Activated naive CD8-positive, alpha-beta T cell treated with anti-CD3 and anti-CD28 coated beads, Interleukin-2, amount 10 ng/mL, durations not matched to agents 7 days and 5 days (primary cell): ENCODE results near the gene ARNT2. TPM values are rescaled to one million over a fixed set of nuclear protein-coding genes. Genes with fewer than 3 reads are reported as not detected.

Experiments
- ATAC-seq: fragments of 150-1000 bp; cut with Tn5 transposase; one replicate; pipeline ENCODE4 v1.10.0; 2021; ENCODE audit warnings: low read depth, moderate library complexity
- POLR2A ChIA-PET: fragments of 350-600 bp; sonication (Branson Sonifier 250); formaldehyde crosslinking; loops from one replicate; lab custom pipeline; 2021; ENCODE audit warnings: antibody characterized with exemption; lab: Charles Lee
- DNase-seq: peaks from one replicate; pipeline ENCODE4 v3.0.0; 2021
- H3K27ac Mint-ChIP-seq: one replicate; pipeline ENCODE4 v1.8.0; 2022; ENCODE audit warnings: mild to moderate bottlenecking, mixed read lengths
- H3K27me3 Mint-ChIP-seq: one replicate; pipeline ENCODE4 v1.8.0; 2022; ENCODE audit warnings: mild to moderate bottlenecking, moderate library complexity, mixed read lengths
- H3K36me3 Mint-ChIP-seq: one replicate; pipeline ENCODE4 v1.8.0; 2021; ENCODE audit warnings: mild to moderate bottlenecking, mixed read lengths
- H3K4me1 Mint-ChIP-seq: one replicate; pipeline ENCODE4 v1.8.0; 2021; ENCODE audit warnings: mixed read lengths
- H3K4me3 Mint-ChIP-seq: one replicate; pipeline ENCODE4 v1.8.0; 2022; ENCODE audit warnings: mild to moderate bottlenecking, moderate library complexity, mixed read lengths
- H3K9me3 Mint-ChIP-seq: one replicate; pipeline ENCODE4 v1.8.0; 2021; ENCODE audit warnings: mixed read lengths
- total RNA-seq, 2 experiments: library from RNA; stranded (reverse); gene quantifications; one replicate each; pipeline ENCODE4 v1.2.3, GENCODE V29; 2021

The ARNT2 gene
- total RNA-seq, 2 experiments from 2014 or later = not detected

DNA sequence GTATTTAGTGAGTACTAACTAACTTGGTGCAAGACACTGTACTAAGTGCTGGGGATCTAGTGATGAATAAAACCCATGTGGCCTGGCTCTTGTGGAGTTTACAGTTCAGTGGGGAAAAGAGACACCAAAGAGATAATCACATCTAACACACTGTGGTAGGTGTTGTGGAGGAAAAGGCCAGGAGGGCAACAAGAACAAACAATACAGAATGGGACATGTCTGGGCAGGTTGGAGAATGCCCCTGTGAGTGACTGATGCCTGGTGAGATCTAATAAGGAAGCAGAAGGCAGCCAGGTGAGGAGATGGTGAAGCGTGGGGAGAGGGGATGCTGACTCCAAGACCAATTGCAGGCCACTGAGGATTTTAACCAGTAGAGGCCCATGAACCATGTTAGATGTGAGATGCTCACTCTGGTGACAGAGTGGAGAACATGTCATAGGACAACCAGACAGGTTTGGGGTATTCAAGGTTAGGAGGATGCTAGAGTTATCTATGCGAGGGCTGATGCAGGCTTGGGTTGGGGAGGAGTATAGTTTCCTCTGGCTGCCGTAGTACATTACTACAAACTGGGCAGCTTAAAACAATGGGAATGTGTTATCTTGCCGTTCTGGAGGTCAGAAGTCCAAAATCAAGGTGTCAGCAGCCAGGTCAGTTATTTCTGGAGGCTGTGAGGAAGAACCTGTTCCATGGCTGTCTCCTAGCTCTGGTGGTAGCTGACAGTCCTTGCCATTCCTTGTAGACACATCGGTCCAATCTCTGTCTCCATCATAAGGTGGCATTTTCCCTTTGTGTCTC, 81.4 kb downstream of the ARNT2 start:
- POLR2A ChIA-PET = no interaction called here
- H3K4me3 Mint-ChIP-seq = no peak overlapping the region
- peaks cover 8% of the 10 kb centered on the region for H3K27me3 Mint-ChIP-seq
- no peaks in the 10 kb centered on the region for H3K9me3 Mint-ChIP-seq
- DNase-seq (no peak), ATAC-seq (no peak)
- H3K27ac Mint-ChIP-seq = no peak overlapping the region
- H3K4me1 Mint-ChIP-seq = no peaks in the 10 kb centered on the region
- H3K36me3 Mint-ChIP-seq = no peaks in the 10 kb centered on the region

- no peaks in the 10 kb centered on the region for H3K9me3 Mint-ChIP-seq
- no peak overlapping the region for H3K27ac Mint-ChIP-seq
- DNase-seq (no peak), ATAC-seq (no peak)
- POLR2A ChIA-PET = no interaction called here
- H3K4me3 Mint-ChIP-seq = no peak overlapping the region
- peaks cover 6% of the 10 kb centered on the region for H3K27me3 Mint-ChIP-seq
- H3K4me1 Mint-ChIP-seq = no peaks in the 10 kb centered on the region
- no peaks in the 10 kb centered on the region for H3K36me3 Mint-ChIP-seq
These were observed 83.7 kb downstream of the ARNT2 start for GRCh38 chr15:80487839-80488390.

DNA sequence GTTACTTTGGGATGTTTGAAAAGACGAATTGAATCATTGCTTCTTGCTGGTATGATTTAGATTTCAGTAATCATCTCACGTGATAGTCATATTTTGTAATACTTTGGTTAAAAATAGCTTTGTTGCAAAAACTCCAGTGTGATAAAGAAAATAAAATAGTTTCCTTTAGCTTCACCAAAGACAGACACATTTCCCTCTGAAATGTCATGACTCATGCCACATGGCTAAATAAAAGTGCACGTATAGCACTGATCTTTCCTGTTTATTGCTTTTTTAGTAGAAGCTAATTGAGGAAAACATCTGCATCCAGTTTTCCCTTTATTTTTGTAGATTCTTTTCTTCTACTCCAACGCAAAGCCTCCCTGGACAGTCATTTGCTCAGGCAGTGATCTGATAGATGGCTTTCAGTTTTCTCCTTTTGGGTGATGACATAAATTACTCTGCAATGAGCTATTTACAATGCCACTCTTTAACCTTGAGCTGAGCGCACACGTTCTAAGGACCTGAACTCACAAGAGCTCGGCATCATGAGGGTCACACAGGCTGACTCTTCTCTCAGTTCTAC, 84.9 kb downstream of the ARNT2 start:
- no peak overlapping the region for H3K4me3 Mint-ChIP-seq
- no peaks in the 10 kb centered on the region for H3K4me1 Mint-ChIP-seq
- H3K9me3 Mint-ChIP-seq = no peaks in the 10 kb centered on the region
- no peak for DNase-seq
- no peak for ATAC-seq
- POLR2A ChIA-PET = no interaction called here
- H3K27ac Mint-ChIP-seq = no peak overlapping the region
- H3K36me3 Mint-ChIP-seq = no peaks in the 10 kb centered on the region
- peaks cover 9% of the 10 kb centered on the region for H3K27me3 Mint-ChIP-seq

GRCh38 chr15:80490431-80490990, 86.3 kb downstream of the ARNT2 start:
- Mint-ChIP-seq H3K4me1 (no peaks in the 10 kb centered on the region), H3K36me3 (no peaks in the 10 kb centered on the region), H3K4me3 (no peak overlapping the region), H3K27ac (no peak overlapping the region), H3K9me3 (no peaks in the 10 kb centered on the region), H3K27me3 (peaks cover 9% of the 10 kb centered on the region)
- no peak for DNase-seq
- no peak for ATAC-seq
- POLR2A ChIA-PET = no interaction called here

GRCh38 chr15:80491163-80491847, 87.1 kb downstream of the ARNT2 start:
- H3K9me3 Mint-ChIP-seq = no peaks in the 10 kb centered on the region
- no peak for DNase-seq
- POLR2A ChIA-PET = no interaction called here
- H3K4me1 Mint-ChIP-seq = no peaks in the 10 kb centered on the region
- no peaks in the 10 kb centered on the region for H3K36me3 Mint-ChIP-seq
- H3K27me3 Mint-ChIP-seq = peaks cover 9% of the 10 kb centered on the region
- H3K27ac Mint-ChIP-seq = no peak overlapping the region
- no peak overlapping the region for H3K4me3 Mint-ChIP-seq
- no peak for ATAC-seq

DNA sequence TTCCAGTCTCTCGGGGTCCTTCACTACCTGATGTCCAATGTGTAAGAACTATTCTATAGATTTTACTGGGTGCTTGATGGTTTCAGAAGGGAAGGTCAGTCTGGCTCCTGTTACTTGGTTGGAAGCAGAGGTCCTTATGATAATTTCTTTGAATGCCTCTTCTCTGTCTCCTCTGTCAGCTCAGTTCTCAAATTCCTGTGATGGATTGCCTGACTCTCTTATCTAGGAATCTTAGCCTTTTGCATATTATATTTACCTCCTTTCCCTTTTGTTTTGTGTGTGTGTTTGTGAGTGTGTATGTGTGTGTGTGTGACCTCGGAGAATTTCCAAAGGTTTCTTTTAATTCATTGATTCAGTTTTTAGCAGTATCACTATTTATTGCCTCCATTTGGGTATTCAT, 88.2 kb downstream of the ARNT2 start:
- no peak for DNase-seq
- no peaks in the 10 kb centered on the region for H3K9me3 Mint-ChIP-seq
- H3K36me3 Mint-ChIP-seq = no peaks in the 10 kb centered on the region
- H3K27me3 Mint-ChIP-seq = peaks cover 9% of the 10 kb centered on the region
- ATAC-seq = no peak
- no peak overlapping the region for H3K4me3 Mint-ChIP-seq
- H3K27ac Mint-ChIP-seq = no peak overlapping the region
- H3K4me1 Mint-ChIP-seq = no peaks in the 10 kb centered on the region
- POLR2A ChIA-PET = no interaction called here

GRCh38 chr15:80492874-80493273, 88.7 kb downstream of the ARNT2 start:
- Mint-ChIP-seq H3K4me1 (no peaks in the 10 kb centered on the region), H3K4me3 (no peak overlapping the region), H3K27me3 (peaks cover 9% of the 10 kb centered on the region), H3K36me3 (no peaks in the 10 kb centered on the region), H3K9me3 (no peaks in the 10 kb centered on the region), H3K27ac (no peak overlapping the region)
- ATAC-seq (no peak), DNase-seq (no peak)
- POLR2A ChIA-PET = no interaction called here

DNA sequence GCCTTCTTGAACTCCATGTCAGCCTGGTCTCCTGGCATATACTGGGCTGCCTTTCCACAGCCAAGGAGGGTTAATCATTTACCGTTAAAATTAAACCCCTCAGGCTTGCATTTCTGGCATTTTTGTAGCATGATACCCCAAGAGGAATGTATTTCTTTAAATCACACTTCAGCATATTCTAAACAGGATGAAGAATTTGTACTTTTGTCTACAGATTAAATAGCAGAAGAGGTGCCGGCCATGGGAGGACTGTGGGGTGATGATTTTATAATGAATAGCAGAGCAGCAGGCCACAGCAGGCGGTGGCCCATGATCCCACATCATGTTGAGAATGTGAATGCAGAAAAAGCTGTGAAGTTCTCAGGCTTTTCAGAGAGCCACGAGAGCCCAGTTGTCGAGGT, 90.2 kb downstream of the ARNT2 start:
- H3K27me3 Mint-ChIP-seq = peaks cover 5% of the 10 kb centered on the region
- ATAC-seq = no peak
- DNase-seq = no peak
- no peaks in the 10 kb centered on the region for H3K36me3 Mint-ChIP-seq
- POLR2A ChIA-PET = no interaction called here
- H3K27ac Mint-ChIP-seq = no peak overlapping the region
- H3K4me3 Mint-ChIP-seq = no peak overlapping the region
- no peaks in the 10 kb centered on the region for H3K9me3 Mint-ChIP-seq
- H3K4me1 Mint-ChIP-seq = no peaks in the 10 kb centered on the region

GRCh38 chr15:80494756-80495155, 90.6 kb downstream of the ARNT2 start:
- no peak for ATAC-seq
- Mint-ChIP-seq H3K27ac (no peak overlapping the region), H3K4me1 (no peaks in the 10 kb centered on the region), H3K4me3 (no peak overlapping the region), H3K27me3 (peaks cover 5% of the 10 kb centered on the region), H3K9me3 (no peaks in the 10 kb centered on the region), H3K36me3 (no peaks in the 10 kb centered on the region)
- POLR2A ChIA-PET = no interaction called here
- DNase-seq = no peak

- Mint-ChIP-seq H3K9me3 (no peaks in the 10 kb centered on the region), H3K36me3 (no peaks in the 10 kb centered on the region), H3K27me3 (peaks cover 3% of the 10 kb centered on the region), H3K27ac (no peak overlapping the region), H3K4me3 (no peak overlapping the region), H3K4me1 (no peaks in the 10 kb centered on the region)
- POLR2A ChIA-PET = no interaction called here
- DNase-seq (no peak), ATAC-seq (no peak)
These were observed 91.3 kb downstream of the ARNT2 start for GRCh38 chr15:80495401-80495942.

DNA sequence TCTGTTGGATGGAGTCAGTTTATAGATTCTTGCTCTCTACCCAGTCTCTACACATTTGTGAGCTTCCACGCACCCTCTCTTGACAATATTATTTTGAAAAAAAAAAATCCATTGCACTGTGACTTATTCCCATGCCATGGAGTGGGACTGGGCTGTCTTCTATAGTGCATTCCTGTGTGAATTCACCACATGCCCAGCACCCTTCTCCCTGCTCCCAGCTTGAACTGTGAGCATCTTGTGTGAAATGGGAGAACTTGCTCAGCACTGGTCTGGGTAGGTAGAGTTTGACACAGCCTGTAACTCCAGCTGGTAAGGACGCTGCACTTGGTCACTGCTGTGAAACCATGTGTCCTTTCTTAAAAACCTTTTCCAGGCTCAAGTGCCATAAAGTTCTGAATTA, 91.9 kb downstream of the ARNT2 start:
- Mint-ChIP-seq H3K27me3 (peaks cover 3% of the 10 kb centered on the region), H3K36me3 (no peaks in the 10 kb centered on the region), H3K4me3 (no peak overlapping the region), H3K9me3 (no peaks in the 10 kb centered on the region), H3K4me1 (no peaks in the 10 kb centered on the region), H3K27ac (no peak overlapping the region)
- DNase-seq = no peak
- POLR2A ChIA-PET = no interaction called here
- ATAC-seq = no peak

- Mint-ChIP-seq H3K9me3 (no peaks in the 10 kb centered on the region), H3K27ac (no peak overlapping the region)
These were observed 93.0 kb downstream of the ARNT2 start for GRCh38 chr15:80497221-80497620.

GRCh38 chr15:80498652-80499051, 94.5 kb downstream of the ARNT2 start:
- ATAC-seq = no peak
- H3K27ac Mint-ChIP-seq = no peak overlapping the region
- POLR2A ChIA-PET = no interaction called here
- DNase-seq = no peak
- no peaks in the 10 kb centered on the region for H3K36me3 Mint-ChIP-seq
- H3K9me3 Mint-ChIP-seq = no peaks in the 10 kb centered on the region
- no peak overlapping the region for H3K4me3 Mint-ChIP-seq
- H3K4me1 Mint-ChIP-seq = no peaks in the 10 kb centered on the region
- peaks cover under 1% of the 10 kb centered on the region for H3K27me3 Mint-ChIP-seq

More at GRCh38 chr15:80497221-80497620, 93.0 kb downstream of the ARNT2 start:
- H3K27me3 Mint-ChIP-seq = peaks cover 3% of the 10 kb centered on the region
- H3K4me1 Mint-ChIP-seq = no peaks in the 10 kb centered on the region
- no peaks in the 10 kb centered on the region for H3K36me3 Mint-ChIP-seq
- no peak overlapping the region for H3K4me3 Mint-ChIP-seq
- ATAC-seq (no peak), DNase-seq (no peak)
- POLR2A ChIA-PET = no interaction called here
